GM12891 (cell line): Measurements from ENCODE around the gene TLX3.

ENCODE experiments used
- DNase-seq: peaks from one replicate; pipeline ENCODE4 v3.0.0; 2011; ENCODE audit warnings: low spot score; ENCODE audit not compliant: insufficient read length
- FAIRE-seq: peaks from 2 replicates; lab custom pipeline; 2011; peaks lifted over from hg19 to GRCh38; lab: Jason Lieb, UNC
- PAX5 ChIP-seq: IDR thresholded peaks from 2 replicates; pipeline ENCODE4 v1.6.1; 2011; ENCODE audit warnings: low read length, moderate library complexity, mild to moderate bottlenecking; ENCODE audit not compliant: insufficient read depth, severe bottlenecking
- POLR2A ChIP-seq: IDR thresholded peaks from 2 replicates; pipeline ENCODE4 v1.6.1; 2011; ENCODE audit warnings: low read depth, low read length, control low read depth
- POLR2AphosphoS5 ChIP-seq: IDR thresholded peaks from 2 replicates; pipeline ENCODE4 v1.6.1; 2011; ENCODE audit warnings: low read depth, low read length, control low read depth
- POU2F2 ChIP-seq: IDR thresholded peaks from 2 replicates; pipeline ENCODE4 v1.6.1; 2011; ENCODE audit warnings: low read depth, mild to moderate bottlenecking, control low read depth, low read length, moderate library complexity
- SPI1 ChIP-seq: IDR thresholded peaks from 2 replicates; pipeline ENCODE4 v1.6.1; 2011; ENCODE audit warnings: low read depth, low read length, control low read depth
- TAF1 ChIP-seq: IDR thresholded peaks from 2 replicates; pipeline ENCODE4 v1.6.1; 2011; ENCODE audit warnings: low read depth, low read length, control low read depth

Gene TLX3

GRCh38 chr5:171321447-171321846, 12.4 kb downstream of the TLX3 start:
- DNase-seq (no peak), FAIRE-seq (no peak)
- no peak for TF ChIP-seq POLR2AphosphoS5
- no peak for TF ChIP-seq SPI1
- TF ChIP-seq POLR2A = no peak
- no peak for TF ChIP-seq POU2F2
- no peak for TF ChIP-seq TAF1
- no peak for TF ChIP-seq PAX5

- DNase-seq = no peak
Observed at GRCh38 chr5:171322527-171322926, 13.5 kb downstream of the TLX3 start.

GRCh38 chr5:171323007-171323406, 14.0 kb downstream of the TLX3 start:
- TF ChIP-seq POU2F2 (no peak), POLR2AphosphoS5 (no peak), SPI1 (no peak), PAX5 (no peak), TAF1 (no peak), POLR2A (no peak)
- FAIRE-seq (no peak), DNase-seq (no peak)

More at GRCh38 chr5:171322527-171322926, 13.5 kb downstream of the TLX3 start:
- no peak for TF ChIP-seq POU2F2
- TF ChIP-seq SPI1 = no peak
- no peak for TF ChIP-seq TAF1
- no peak for TF ChIP-seq POLR2AphosphoS5
- TF ChIP-seq PAX5 = no peak
- no peak for TF ChIP-seq POLR2A
- FAIRE-seq = no peak

- DNase-seq = no peak
- no peak for FAIRE-seq
Observed at GRCh38 chr5:171323806-171324632, 15.0 kb downstream of the TLX3 start.

GRCh38 chr5:171330021-171330420, 21.0 kb downstream of the TLX3 start:
- FAIRE-seq (no peak), DNase-seq (no peak)
- TF ChIP-seq PAX5 (no peak), POLR2AphosphoS5 (no peak), POLR2A (no peak), POU2F2 (no peak)

More at GRCh38 chr5:171323806-171324632, 15.0 kb downstream of the TLX3 start:
- peak; percentile 64 for TF ChIP-seq SPI1
- TF ChIP-seq POLR2AphosphoS5 = no peak
- no peak for TF ChIP-seq POLR2A

- TF ChIP-seq SPI1 (no peak), PAX5 (no peak), TAF1 (no peak), POU2F2 (no peak), POLR2AphosphoS5 (no peak), POLR2A (no peak)
- DNase-seq (no peak), FAIRE-seq (no peak)
Observed at GRCh38 chr5:171335616-171336015, 26.6 kb downstream of the TLX3 start.

GRCh38 chr5:171336521-171337209, 27.6 kb downstream of the TLX3 start:
- FAIRE-seq (no peak), DNase-seq (no peak)
- TF ChIP-seq PAX5 (no peak), TAF1 (no peak), POLR2AphosphoS5 (no peak), POLR2A (no peak), SPI1 (no peak), POU2F2 (no peak)

DNA sequence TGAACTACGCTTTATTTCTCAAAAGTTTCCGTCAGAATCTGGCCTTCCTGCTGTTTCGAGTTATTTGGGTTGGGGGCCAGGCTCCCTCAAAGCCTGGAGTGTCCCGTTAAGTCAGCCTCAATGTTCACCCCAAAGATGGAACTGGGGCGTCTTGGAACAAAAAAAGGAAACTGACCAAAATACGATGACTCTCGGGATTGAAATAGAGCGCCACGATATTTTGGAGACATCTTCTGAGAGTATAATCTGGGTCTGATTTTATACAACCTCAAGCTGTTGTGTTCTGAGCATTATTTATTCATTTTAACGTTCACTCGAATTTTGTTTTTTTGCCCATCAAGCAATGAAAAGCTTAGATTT, 28.1 kb downstream of the TLX3 start:
- DNase-seq (no peak), FAIRE-seq (no peak)
- TF ChIP-seq PAX5 = no peak
- no peak for TF ChIP-seq POU2F2
- TF ChIP-seq TAF1 = no peak
- no peak for TF ChIP-seq SPI1
- TF ChIP-seq POLR2A = no peak
- no peak for TF ChIP-seq POLR2AphosphoS5

DNA sequence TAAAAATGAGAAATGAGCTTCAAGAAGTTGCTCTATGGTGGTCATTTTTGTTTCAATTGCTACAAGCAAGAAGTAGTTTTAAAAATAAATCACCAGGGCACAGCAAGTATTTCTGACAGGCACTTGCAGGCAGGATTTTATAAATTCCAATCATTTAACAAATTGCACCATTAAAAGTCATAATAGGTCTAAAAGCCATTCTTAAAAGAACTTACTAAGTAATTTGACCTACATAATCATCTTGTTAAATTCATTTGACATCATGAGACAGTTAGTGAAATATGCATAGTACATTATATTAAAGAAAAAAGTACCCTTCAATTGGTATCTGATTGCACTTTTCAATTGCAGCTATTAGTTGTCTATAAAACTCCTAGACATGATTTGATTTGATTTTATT, 31.0 kb downstream of the TLX3 start:
- no peak for TF ChIP-seq TAF1
- no peak for FAIRE-seq

DNA sequence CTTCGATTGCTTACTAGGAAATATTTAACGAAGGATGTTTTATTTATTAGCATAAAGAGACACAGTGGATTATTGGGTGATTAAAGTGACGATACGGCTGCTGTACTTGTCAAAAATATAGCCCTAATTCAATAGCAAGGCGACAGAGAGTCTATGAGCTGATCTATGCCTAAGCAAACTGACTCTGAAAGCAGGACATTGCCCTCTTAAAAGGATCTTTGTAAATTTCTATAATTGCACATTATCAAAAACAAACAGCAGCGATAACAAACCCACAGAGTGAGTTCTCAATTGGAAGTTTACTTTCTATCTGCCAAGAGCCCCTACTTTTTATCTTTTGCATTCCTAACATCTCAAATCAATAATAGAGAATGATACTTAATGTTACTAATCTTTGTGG, 31.4 kb downstream of the TLX3 start:
- FAIRE-seq = no peak

More for the DNA sequence above, 31.0 kb downstream of the TLX3 start:
- DNase-seq = no peak

More for the DNA sequence above, 31.4 kb downstream of the TLX3 start:
- TF ChIP-seq PAX5 (no peak), POU2F2 (no peak)
- DNase-seq = no peak
